ENCODE data around the gene LRRC8E. TPM values are rescaled to one million over a fixed set of nuclear protein-coding genes. Genes with fewer than 3 reads are reported as not detected.

Gene LRRC8E
- total RNA-seq, 1 donor: 10.5 TPM

DNA sequence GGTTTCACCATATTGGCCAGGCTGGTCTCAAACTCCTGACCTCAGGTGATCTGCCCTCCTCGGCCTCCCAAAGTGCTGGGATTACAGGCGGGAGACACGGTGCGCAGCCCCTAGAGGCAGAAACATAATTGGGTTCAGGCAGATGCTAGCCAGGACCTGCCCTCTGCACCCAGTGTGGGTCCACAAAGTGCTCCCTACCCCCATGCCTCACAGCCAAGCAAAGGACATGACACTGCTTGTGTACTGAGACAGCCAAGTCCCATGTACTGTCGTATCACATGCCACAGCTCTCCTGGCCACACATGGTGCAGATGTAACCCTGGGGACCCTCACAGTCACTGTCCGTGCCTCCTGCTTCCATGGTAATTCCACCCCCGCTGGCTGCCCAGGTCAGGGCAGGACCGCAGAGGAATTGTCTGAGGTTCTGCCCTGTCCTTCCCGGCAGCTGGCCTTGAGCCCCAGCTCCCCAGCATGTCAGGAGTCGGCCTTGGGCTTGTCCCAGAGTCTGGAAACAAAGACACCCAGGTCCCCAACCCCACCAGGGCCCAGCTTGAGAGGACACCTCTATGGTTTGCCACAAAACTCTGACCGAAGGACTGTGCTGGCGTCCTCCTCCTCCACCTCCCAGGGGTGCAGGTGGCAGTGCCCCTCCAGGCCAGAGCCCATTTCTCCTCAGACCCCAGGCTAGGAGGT is 21.8 kb upstream of the LRRC8E start:
- Histone ChIP-seq H3K27me3 (ENCODE audit: insufficient read depth, low read length) (no peaks in the 10 kb centered on the region), H2AFZ (ENCODE audit: low read length) (no peak overlapping the region), H4K20me1 (ENCODE audit: insufficient read depth, low read length) (no peaks in the 10 kb centered on the region), H3K36me3 (ENCODE audit: insufficient read depth, low read length) (no peaks in the 10 kb centered on the region), H3K27ac (ENCODE audit: low read depth, low read length) (no peak overlapping the region), H3K9me3 (ENCODE audit: low read depth, low read length) (no peaks in the 10 kb centered on the region), H3K4me3 (ENCODE audit: insufficient read depth, low read length) (no peak overlapping the region), H3K4me1 (ENCODE audit: insufficient read depth, low read length) (peaks cover 8% of the 10 kb centered on the region), H3K4me2 (ENCODE audit: insufficient read depth, low read length) (no peak overlapping the region), H3K79me2 (ENCODE audit: insufficient read depth, low read length) (no peaks in the 10 kb centered on the region)
- DNase-seq (ENCODE audit: insufficient read length, low spot score, missing footprints): peak; percentile 84
- TF ChIP-seq, protein P1, sequence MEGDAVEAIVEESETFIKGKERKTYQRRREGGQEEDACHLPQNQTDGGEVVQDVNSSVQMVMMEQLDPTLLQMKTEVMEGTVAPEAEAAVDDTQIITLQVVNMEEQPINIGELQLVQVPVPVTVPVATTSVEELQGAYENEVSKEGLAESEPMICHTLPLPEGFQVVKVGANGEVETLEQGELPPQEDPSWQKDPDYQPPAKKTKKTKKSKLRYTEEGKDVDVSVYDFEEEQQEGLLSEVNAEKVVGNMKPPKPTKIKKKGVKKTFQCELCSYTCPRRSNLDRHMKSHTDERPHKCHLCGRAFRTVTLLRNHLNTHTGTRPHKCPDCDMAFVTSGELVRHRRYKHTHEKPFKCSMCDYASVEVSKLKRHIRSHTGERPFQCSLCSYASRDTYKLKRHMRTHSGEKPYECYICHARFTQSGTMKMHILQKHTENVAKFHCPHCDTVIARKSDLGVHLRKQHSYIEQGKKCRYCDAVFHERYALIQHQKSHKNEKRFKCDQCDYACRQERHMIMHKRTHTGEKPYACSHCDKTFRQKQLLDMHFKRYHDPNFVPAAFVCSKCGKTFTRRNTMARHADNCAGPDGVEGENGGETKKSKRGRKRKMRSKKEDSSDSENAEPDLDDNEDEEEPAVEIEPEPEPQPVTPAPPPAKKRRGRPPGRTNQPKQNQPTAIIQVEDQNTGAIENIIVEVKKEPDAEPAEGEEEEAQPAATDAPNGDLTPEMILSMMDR (IDR thresholded peaks at IDR 0.05; ENCODE audit: extremely low read depth, low read depth, low read length): no peak

DNA sequence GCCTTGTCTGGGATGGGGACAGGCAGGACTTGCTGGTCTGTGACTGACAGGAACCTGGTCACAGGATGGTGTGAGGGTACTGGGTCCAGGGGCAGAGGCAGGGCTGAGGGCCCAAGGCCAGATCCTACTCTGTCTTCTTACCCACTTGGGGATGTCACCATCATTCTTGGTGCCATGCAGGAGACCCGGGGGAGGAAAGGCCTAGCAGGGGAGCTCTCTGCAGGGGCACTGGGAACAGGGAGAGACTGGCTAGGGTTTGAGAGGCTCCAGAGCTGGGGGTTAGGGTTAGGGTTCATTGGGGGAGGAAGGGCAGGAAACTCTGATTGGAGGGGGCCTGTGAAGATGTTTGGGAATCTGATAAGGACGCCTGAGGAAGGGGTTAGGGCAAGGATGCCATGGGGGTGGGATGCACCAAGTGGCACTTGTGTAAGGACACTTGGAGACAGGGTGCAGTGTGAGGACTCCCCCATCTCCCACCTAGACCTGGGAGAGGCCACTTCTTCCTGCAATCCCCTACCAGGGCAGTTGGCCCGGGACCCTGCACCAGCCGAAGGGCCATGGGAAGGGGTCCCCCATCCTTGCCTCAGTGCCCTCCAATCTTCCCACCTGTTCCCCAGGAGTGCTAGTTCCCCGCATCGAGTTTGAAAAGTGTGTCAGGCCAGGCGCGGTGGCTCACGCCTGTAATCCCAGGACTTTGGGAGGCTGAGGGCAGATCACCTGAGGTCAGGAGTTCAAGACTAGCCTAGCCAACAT is 21.0 kb upstream of the LRRC8E start:
- H3K4me3 ChIP-seq (ENCODE audit: insufficient read depth, low read length): no peak overlapping the region
- H4K20me1 ChIP-seq (ENCODE audit: insufficient read depth, low read length): no peaks in the 10 kb centered on the region
- no peak overlapping the region for H3K27ac ChIP-seq (ENCODE audit: low read depth, low read length)
- no peaks in the 10 kb centered on the region for H3K9me3 ChIP-seq (ENCODE audit: low read depth, low read length)
- peaks cover 12% of the 10 kb centered on the region for H3K4me1 ChIP-seq (ENCODE audit: insufficient read depth, low read length)
- no peaks in the 10 kb centered on the region for H3K79me2 ChIP-seq (ENCODE audit: insufficient read depth, low read length)
- no peaks in the 10 kb centered on the region for H3K36me3 ChIP-seq (ENCODE audit: insufficient read depth, low read length)
- no peaks in the 10 kb centered on the region for H3K27me3 ChIP-seq (ENCODE audit: insufficient read depth, low read length)
- H2AFZ ChIP-seq (ENCODE audit: low read length): no peak overlapping the region
- H3K4me2 ChIP-seq (ENCODE audit: insufficient read depth, low read length): no peak overlapping the region
- peak; percentile 77 for DNase-seq (ENCODE audit: insufficient read length, low spot score, missing footprints)
- TF ChIP-seq, protein P1 (IDR thresholded peaks at IDR 0.05; ENCODE audit: extremely low read depth, low read depth, low read length): no peak

DNA sequence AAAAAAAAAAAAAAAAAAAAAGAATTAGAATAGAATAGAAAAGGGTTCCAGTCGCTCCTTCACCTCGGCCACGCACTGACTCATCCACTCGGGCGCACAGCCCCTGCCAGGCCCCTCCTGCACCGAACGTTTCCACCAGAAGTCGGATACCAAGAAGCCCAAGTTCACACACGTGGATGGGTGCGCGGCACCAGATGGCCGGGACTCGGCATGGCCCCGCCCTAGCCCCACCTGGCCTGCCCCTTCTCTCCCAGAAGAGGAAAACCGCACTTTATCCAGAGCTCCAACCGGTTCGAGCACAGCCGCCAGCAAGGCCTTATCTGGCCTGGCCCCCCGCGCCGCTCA is 20.0 kb upstream of the LRRC8E start:
- no peak overlapping the region for H3K27ac ChIP-seq (ENCODE audit: low read depth, low read length)
- no peaks in the 10 kb centered on the region for H4K20me1 ChIP-seq (ENCODE audit: insufficient read depth, low read length)
- no peaks in the 10 kb centered on the region for H3K9me3 ChIP-seq (ENCODE audit: low read depth, low read length)
- H3K27me3 ChIP-seq (ENCODE audit: insufficient read depth, low read length): peaks cover 8% of the 10 kb centered on the region
- no peaks in the 10 kb centered on the region for H3K36me3 ChIP-seq (ENCODE audit: insufficient read depth, low read length)
- H3K4me1 ChIP-seq (ENCODE audit: insufficient read depth, low read length): peaks cover 12% of the 10 kb centered on the region
- peak overlapping the region; percentile 64 for H3K4me3 ChIP-seq (ENCODE audit: insufficient read depth, low read length)
- no peak overlapping the region for H2AFZ ChIP-seq (ENCODE audit: low read length)
- peak; percentile 65 for DNase-seq (ENCODE audit: insufficient read length, low spot score, missing footprints)
- TF ChIP-seq, protein P1 (IDR thresholded peaks at IDR 0.05; ENCODE audit: extremely low read depth, low read depth, low read length): no peak
- peak overlapping the region; percentile 83 for H3K4me2 ChIP-seq (ENCODE audit: insufficient read depth, low read length)
- no peaks in the 10 kb centered on the region for H3K79me2 ChIP-seq (ENCODE audit: insufficient read depth, low read length)

Data from osteoblast (primary cell).